Inferior parietal cortex (tissue), 1 donor: ENCODE results near the gene GCLC.

Experiments used
- DNase-seq: peaks from one replicate; pipeline ENCODE4 v3.0.0-alpha.2; 2016; ENCODE audit errors: extremely low spot score

Gene GCLC

GRCh38 chr6:53524455-53524815 lies 20.5 kb downstream of the GCLC start:
- no peak for DNase-seq

- DNase-seq = no peak
These were observed 21.1 kb downstream of the GCLC start for GRCh38 chr6:53523511-53524454.

GRCh38 chr6:53520320-53520928 lies 24.5 kb downstream of the GCLC start:
- no peak for DNase-seq

DNA sequence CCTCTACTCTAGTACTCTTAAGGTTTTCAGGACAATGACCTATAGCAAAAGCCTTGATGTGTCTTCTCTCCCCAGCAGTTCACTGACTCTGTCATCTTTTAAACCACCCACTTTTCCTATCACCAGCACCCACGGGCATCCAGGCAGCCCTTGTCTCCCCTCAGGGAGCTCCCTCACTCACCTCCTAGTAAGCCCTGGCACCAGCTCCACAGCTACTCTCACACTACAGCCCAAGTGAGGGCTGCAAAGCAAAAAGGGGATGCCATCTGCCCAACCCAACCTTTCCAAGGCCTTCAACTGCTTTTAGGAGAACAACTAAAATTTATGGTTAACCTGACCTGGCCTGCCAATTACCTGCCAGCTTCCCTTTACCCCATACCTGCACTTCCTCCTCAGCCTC lies 26.0 kb downstream of the GCLC start:
- DNase-seq = no peak

GRCh38 chr6:53517021-53517420 lies 27.9 kb downstream of the GCLC start:
- no peak for DNase-seq

DNA sequence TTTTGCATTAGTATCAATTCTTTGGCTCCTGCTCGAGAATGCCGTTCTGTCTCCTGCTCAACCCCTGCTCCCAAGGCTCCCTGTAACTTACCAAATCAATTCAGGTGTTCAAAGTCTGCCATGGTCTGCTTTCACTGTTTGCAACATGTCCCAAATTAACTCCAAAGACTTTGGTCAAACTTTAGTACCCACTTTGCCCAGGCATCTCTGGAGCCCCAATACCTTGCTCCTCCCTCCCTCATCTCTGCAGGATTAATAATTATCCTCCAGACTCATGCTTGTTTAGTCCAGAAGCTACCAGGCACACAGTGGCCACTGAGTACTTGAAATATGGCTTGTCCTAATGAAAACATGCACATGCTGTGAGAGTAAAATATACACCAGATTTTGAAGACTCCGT lies 30.2 kb downstream of the GCLC start:
- DNase-seq = no peak

- no peak for DNase-seq
These were observed 31.4 kb downstream of the GCLC start for GRCh38 chr6:53513519-53513966.

DNA sequence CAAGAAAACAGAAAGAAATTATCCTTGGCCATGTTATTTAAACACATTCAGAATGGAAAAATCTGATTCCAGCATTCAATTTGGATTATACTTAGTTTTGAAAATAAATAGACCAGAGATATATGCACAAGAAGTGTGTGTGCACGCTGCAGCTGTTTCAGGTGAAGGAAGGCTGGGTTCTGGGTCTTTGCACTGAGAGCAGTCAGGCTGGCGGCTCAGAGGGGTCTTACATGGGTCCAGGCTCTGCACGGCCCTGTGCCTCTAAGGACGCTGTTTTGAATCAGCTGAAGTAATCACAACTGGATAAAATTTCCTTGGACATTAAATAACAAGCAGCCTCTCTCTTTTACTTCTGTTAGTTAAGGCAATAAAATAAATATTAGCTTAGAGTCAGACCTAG lies 31.8 kb downstream of the GCLC start:
- no peak for DNase-seq

- DNase-seq = no peak
These were observed 32.3 kb downstream of the GCLC start for GRCh38 chr6:53512626-53513025.

DNA sequence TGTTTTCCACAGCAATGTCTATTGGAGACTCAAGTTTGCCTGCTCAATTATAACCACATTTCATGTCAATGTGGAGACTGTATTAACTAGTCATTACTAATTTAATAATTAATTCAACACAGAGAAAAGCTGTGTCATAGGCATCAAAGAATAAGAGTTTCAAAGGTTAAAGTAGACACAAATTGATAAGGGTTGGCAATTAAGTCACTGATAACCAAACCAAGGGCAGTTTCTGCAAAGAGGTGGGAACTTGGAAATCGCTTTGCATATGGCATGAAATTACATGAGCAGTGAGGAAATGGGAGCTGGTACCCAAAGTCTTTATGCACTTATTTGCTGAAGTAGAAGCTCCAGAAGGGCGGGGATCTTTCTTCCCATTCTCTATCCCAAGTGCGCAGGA lies 34.2 kb downstream of the GCLC start:
- no peak for DNase-seq

DNA sequence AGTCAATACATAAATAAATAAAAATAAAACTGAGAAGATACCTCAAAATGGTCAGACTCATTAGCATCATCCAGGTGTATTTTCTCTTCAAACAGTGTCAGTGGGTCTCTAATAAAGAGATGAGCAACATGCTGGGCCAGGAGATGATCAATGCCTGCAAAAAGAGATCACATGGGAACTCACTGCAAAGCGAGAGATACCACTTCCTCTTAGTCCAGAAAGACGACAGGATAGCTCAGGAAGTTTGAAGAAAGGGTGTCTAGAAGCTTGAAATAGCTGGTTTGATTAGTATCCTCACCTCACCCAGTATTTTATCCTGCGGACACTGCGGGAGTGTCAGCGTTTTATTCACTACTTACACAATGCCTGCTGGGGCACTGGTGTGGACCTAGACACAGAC lies 38.0 kb downstream of the GCLC start:
- no peak for DNase-seq

- no peak for DNase-seq
These were observed 40.4 kb downstream of the GCLC start for GRCh38 chr6:53504512-53504911.

DNA sequence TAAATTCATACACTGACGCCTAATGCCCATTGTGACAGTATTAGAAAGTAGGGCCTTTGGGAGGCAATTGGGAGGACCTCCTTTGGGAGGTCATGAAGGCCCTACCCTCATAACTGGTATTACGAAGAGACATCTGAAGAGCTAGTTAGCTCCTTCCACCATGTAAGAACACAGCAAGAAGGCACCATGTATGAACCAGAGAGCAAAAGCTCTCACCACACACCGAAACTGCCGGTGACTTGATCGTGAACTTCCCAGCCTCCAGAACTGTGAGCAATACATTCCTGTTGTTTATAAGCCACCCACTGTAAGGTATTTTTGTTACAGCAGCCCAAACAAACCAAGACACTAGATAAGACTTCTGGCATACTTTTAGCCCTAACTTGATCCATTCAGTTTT lies 41.8 kb downstream of the GCLC start:
- no peak for DNase-seq

- DNase-seq = no peak
These were observed 43.5 kb downstream of the GCLC start for GRCh38 chr6:53501432-53501831.

DNA sequence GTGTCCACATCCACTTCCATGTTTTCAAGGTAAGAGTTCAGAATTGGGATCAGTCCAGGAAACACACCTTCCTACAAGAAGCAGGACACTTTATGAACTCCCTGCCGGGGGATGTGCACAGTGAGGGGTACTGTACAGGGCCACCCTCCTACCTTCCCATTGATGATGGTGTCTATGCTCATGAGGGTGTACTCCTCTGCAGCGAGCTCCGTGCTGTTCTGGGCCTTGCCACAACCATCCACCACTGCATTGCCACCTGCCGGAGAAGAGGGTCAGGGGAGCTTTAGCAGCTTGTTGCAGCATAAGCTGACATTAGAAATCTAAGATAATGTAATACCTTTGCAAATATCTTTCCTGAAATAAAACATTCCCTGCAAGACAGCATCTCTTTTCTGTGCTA lies 44.8 kb downstream of the GCLC start:
- no peak for DNase-seq

GRCh38 chr6:53499094-53499493 lies 45.8 kb downstream of the GCLC start:
- DNase-seq = no peak

DNA sequence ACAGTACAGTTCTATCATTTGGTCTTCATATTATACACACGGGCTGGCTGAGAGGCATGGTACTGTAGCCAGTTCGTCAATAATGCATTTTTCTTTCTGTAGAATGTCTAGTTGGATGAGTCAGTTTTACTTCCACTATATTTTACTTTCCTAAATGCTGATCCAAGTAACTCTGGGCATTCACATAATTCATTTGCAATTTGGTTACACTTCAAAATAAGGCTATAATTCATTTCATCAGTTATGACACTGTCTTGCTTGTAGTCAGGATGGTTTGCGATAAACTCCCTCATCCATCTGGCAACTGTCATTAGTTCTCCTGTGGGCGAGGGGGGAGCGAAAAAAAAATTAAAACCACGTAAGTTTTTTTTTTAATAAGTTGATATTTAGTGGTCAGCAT lies 46.3 kb downstream of the GCLC start:
- no peak for DNase-seq

GRCh38 chr6:53497905-53498304 lies 47.0 kb downstream of the GCLC start:
- no peak for DNase-seq

GRCh38 chr6:53496797-53497375 lies 48.0 kb downstream of the GCLC start:
- no peak for DNase-seq

DNA sequence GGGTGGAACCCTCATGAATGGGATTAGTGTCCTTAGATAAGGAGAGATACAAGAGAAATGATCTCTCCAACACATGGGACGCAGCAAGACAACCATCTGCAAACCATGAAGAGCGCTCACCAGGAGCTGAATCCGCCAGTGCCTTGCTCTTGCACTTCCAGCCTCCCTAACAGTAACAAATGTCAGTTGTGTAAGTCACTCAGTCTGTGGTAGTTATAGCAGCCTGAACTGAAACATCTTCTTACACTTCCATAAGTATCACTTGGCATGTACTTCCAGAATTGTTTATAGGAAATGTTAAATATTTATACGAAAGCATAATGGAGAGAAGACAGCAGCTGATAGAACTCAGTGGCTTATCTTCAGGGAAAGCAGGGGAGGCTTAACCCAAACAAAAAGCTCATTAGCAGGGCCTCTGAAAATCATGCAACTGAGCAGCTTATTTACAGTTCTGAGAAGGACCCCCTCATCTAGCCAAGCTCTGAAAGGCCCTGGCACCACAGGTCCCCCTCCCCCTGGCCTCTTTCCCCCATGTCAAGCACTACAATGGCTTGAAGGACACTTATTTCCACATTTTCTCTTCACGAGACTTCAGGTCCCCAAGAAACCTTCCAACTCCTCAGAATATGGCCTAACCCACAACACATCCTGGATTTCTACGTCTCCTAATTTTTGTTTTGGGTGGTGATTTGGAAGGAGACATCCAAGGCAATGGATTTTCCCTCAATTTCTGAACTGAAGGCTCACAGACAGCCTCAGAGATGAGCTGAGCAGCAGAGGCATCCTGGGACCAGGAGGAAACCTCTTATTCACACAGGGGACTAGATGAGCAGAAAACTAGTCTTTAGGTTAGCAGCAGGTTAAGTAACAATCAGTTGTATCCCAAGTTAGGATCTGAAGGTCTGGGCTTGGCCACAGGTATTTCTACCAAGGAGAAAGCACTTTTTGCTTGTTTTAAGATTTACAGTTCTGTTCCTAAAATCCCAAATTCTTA lies 49.1 kb downstream of the GCLC start:
- DNase-seq = no peak

DNA sequence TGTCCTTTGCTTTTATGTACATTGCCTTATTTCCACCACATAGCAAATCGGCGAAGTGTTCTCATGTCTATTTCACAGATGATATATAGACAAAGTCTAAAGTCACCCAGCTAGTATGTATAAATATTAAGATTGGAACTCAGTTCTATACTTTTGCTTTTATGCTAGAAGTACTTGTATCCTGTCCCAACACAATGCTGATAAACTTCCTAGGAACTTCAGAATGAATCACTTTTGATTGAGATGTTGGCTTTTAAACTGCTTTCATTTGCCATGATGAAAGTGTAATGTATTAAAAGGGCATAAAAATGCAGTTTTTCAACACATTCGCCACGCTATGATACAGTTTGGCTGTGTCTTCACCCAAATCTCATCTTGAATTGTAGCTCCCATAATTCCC lies 50.8 kb downstream of the GCLC start:
- DNase-seq = no peak

- no peak for DNase-seq
These were observed 51.3 kb downstream of the GCLC start for GRCh38 chr6:53493635-53494025.
